Ovary (tissue), 3 donors: ENCODE results near the gene TBC1D25.

ENCODE experiments used
- CTCF ChIP-seq, 3 donors: fragments of 450-650 bp in 2 of 3; fragments of 200-600 bp in 1 of 3; IDR thresholded peaks; one replicate each; pipeline versions ENCODE4 v1.5.1 to v1.8.0; 2016 to 2022; ENCODE audit warnings: antibody characterized with exemption in 3 of 3, mild to moderate bottlenecking in 1 of 3
- EP300 ChIP-seq: sonication (generic); formaldehyde crosslinking; IDR thresholded peaks from one replicate; pipeline ENCODE4 v1.6.1; 2017; ENCODE audit warnings: antibody characterized with exemption
- donor health status: DM: no; HTN: no; CAD: no.

- no peak for TF ChIP-seq CTCF (IDR thresholded peaks at IDR 0.05)
- TF ChIP-seq EP300: no peak
Observed at GRCh38 chrX:48520976-48521352, 18.6 kb upstream of the TBC1D25 start.
